ENCODE data around the gene OR51V1.

OR51V1 gene

DNA sequence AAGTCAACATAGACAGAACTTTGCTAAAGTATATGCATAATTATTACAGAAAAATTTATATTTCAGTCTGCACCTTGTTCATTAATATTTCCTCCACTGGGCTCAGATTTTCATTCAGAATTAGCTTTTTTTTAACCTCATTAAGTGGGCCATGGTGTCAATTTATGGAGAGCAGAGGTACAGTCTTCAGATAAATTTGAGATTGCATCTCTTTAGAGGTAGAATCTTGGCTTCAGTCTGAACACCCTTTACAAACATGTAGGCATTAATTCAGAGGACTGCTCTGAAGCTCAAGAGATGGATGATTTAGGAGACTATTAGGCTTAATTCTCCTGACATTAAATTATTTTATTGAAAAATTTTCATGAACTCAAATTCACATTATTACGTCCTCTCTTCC lies 29.8 kb upstream of the OR51V1 start:
- TF ChIP-seq, protein P1, sequence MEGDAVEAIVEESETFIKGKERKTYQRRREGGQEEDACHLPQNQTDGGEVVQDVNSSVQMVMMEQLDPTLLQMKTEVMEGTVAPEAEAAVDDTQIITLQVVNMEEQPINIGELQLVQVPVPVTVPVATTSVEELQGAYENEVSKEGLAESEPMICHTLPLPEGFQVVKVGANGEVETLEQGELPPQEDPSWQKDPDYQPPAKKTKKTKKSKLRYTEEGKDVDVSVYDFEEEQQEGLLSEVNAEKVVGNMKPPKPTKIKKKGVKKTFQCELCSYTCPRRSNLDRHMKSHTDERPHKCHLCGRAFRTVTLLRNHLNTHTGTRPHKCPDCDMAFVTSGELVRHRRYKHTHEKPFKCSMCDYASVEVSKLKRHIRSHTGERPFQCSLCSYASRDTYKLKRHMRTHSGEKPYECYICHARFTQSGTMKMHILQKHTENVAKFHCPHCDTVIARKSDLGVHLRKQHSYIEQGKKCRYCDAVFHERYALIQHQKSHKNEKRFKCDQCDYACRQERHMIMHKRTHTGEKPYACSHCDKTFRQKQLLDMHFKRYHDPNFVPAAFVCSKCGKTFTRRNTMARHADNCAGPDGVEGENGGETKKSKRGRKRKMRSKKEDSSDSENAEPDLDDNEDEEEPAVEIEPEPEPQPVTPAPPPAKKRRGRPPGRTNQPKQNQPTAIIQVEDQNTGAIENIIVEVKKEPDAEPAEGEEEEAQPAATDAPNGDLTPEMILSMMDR (IDR thresholded peaks at IDR 0.05; ENCODE audit: low read depth, low read length) = no peak
- DNase-seq (ENCODE audit: extremely low read depth, low read depth) = no peak

DNA sequence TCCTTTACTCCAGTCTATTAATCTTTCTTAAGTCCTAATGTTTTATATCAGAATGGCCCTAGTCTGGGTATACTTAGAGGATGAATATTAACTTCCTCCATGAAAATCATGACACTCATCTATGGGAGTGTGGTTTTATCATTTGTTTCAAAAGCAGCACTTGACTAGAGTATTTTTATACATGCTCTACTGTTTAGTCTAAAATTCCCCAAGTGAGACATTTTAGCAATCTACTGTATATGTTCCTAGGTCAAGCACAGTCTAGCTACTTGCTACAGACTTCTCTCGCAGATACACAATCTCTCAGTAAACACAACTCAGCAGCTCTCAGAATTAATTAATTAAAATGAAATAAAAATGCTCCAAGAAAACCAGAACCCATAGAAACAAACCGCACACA lies 29.3 kb upstream of the OR51V1 start:
- no peak for DNase-seq (ENCODE audit: extremely low read depth, low read depth)
- TF ChIP-seq, protein P1 (IDR thresholded peaks at IDR 0.05; ENCODE audit: low read depth, low read length) = no peak

DNA sequence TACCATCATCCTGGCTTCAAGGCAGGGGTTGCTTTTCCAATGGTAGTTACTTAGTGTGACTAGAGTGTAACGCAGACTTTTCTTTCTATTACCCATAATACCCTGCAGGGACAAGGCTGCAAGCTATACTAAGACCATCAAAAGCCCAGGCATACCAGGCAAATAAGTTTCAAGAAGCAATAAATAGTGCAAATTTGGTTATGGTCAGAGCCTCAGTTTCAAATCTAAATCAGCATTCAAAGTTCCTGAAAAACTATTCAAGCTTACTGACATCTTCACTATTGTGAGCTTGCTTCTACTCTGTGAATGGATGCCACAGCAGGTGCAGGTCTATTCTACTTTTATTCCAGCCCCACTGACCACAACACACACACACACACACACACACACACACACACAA lies 28.9 kb upstream of the OR51V1 start:
- DNase-seq (ENCODE audit: extremely low read depth, low read depth) = no peak
- TF ChIP-seq, protein P1 (IDR thresholded peaks at IDR 0.05; ENCODE audit: low read depth, low read length) = no peak

DNA sequence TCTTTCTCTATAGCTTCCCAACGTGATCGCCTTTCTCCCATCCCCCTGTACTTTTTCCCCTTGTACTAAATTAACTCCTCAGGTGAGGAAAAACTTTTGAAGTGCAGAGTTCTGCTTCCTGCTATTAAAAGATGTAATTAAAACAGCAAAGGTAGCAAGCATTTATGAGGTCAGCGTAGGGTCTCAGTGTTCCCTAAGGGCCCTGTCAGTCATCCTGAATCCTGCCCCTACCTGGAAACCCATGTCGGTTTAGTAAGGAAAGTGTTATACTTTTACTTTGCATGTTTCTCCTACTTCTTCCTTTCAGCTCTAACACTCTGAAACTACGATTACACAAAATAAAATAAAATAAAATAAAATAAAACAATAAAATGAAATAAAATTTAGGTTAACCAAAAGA lies 27.6 kb upstream of the OR51V1 start:
- TF ChIP-seq, protein P1 (IDR thresholded peaks at IDR 0.05; ENCODE audit: low read depth, low read length) = no peak
- DNase-seq (ENCODE audit: extremely low read depth, low read depth) = no peak

DNA sequence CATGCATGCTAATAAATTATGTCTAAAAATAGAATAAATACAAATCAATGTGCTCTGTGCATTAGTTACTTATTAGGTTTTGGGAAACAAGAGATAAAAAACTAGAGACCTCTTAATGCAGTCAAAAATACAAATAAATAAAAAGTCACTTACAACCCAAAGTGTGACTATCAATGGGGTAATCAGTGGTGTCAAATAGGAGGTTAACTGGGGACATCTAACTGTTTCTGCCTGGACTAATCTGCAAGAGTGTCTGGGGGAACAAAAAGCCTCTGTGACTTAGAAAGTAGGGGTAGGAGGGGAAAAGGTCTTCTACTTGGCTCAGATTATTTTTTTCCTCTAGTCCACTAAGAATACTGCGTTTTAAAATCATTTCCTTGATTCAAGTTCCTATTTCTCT lies 27.2 kb upstream of the OR51V1 start:
- TF ChIP-seq, protein P1 (IDR thresholded peaks at IDR 0.05; ENCODE audit: low read depth, low read length) = no peak

DNA sequence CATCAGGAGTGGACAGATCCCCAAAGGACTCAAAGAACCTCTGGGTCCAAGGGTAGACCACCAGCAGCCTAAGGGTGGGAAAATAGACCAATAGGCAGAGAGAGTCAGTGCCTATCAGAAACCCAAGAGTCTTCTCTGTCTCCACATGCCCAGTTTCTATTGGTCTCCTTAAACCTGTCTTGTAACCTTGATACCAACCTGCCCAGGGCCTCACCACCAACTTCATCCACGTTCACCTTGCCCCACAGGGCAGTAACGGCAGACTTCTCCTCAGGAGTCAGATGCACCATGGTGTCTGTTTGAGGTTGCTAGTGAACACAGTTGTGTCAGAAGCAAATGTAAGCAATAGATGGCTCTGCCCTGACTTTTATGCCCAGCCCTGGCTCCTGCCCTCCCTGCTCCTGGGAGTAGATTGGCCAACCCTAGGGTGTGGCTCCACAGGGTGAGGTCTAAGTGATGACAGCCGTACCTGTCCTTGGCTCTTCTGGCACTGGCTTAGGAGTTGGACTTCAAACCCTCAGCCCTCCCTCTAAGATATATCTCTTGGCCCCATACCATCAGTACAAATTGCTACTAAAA lies 26.3 kb upstream of the OR51V1 start, which contains the start of gene HBB:
TSS of gene HBB (minus strand) at position 340 of the 579 bp plus-strand sequence. CDS start at position 290, 50 bp downstream.
- TF ChIP-seq, protein P1 (IDR thresholded peaks at IDR 0.05; ENCODE audit: low read depth, low read length) = no peak
- DNase-seq (ENCODE audit: extremely low read depth, low read depth) = no peak

More for the DNA sequence above, 27.2 kb upstream of the OR51V1 start:
- DNase-seq (ENCODE audit: extremely low read depth, low read depth) = no peak

DNA sequence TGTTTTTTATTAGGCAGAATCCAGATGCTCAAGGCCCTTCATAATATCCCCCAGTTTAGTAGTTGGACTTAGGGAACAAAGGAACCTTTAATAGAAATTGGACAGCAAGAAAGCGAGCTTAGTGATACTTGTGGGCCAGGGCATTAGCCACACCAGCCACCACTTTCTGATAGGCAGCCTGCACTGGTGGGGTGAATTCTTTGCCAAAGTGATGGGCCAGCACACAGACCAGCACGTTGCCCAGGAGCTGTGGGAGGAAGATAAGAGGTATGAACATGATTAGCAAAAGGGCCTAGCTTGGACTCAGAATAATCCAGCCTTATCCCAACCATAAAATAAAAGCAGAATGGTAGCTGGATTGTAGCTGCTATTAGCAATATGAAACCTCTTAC lies 25.0 kb upstream of the OR51V1 start:
- TF ChIP-seq, protein P1 (IDR thresholded peaks at IDR 0.05; ENCODE audit: low read depth, low read length) = no peak
- DNase-seq (ENCODE audit: extremely low read depth, low read depth) = no peak

Data from AG09319 (cell line).